RWPE2 (cell line): ENCODE results near the gene RPTOR.

Experiments
- ATAC-seq: fragments of 200-7000 bp; cut with Tn5 transposase; 3 replicates; pipeline ENCODE4 v1.9.1; 2021; ENCODE audit warnings: low read depth
- DNase-seq: peaks from one replicate; pipeline ENCODE4 v3.0.0-alpha.2; 2020; ENCODE audit warnings: low spot score
- H3K27ac ChIP-seq: fragments of 450-650 bp; 2 replicates; pipeline ENCODE4 v1.5.1; 2017; ENCODE audit warnings: mild to moderate bottlenecking; ENCODE audit not compliant: poor library complexity, severe bottlenecking
- H3K27me3 ChIP-seq: fragments of 250-450 bp; sonication (Bioruptor Pico); 2 replicates; pipeline ENCODE4 v1.5.1; 2021; ENCODE audit warnings: mild to moderate bottlenecking, moderate library complexity; ENCODE audit not compliant: insufficient read depth, poor library complexity, severe bottlenecking
- H3K36me3 ChIP-seq: fragments of 250-450 bp; sonication (Bioruptor Pico); 2 replicates; pipeline ENCODE4 v1.5.1; 2020; ENCODE audit warnings: low read depth, mild to moderate bottlenecking, moderate library complexity
- H3K4me1 ChIP-seq: fragments of 250-450 bp; sonication (Bioruptor Pico); 2 replicates; pipeline ENCODE4 v1.5.1; 2021; ENCODE audit warnings: mild to moderate bottlenecking, moderate library complexity; ENCODE audit not compliant: insufficient read depth, poor library complexity, severe bottlenecking
- H3K4me3 ChIP-seq: fragments of 250-450 bp; sonication (Bioruptor Pico); 2 replicates; pipeline ENCODE4 v1.5.1; 2021; ENCODE audit warnings: mild to moderate bottlenecking, moderate library complexity; ENCODE audit not compliant: severe bottlenecking
- H3K9me3 ChIP-seq: fragments of 250-450 bp; sonication (Bioruptor Pico); 2 replicates; pipeline ENCODE4 v1.5.1; 2021; ENCODE audit warnings: mild to moderate bottlenecking, moderate library complexity; ENCODE audit not compliant: severe bottlenecking
- CTCF ChIP-seq: fragments of 450-650 bp; IDR thresholded peaks from one replicate; pipeline ENCODE4 v1.5.1; 2017; ENCODE audit warnings: mild to moderate bottlenecking, moderate library complexity; ENCODE audit not compliant: poor library complexity, severe bottlenecking

The RPTOR gene

GRCh38 chr17:80876950-80877728 lies 332.5 kb downstream of the RPTOR start:
- H3K27ac ChIP-seq, result no peak overlapping the region
- H3K4me3 ChIP-seq, result no peak overlapping the region
- ATAC-seq, result no peak

GRCh38 chr17:80877729-80878303 lies 333.2 kb downstream of the RPTOR start:
- DNase-seq, result peak; percentile 38
- no peaks in the 10 kb centered on the region for H3K27me3 ChIP-seq
- no peak for TF ChIP-seq CTCF
- H3K36me3 ChIP-seq, result peaks cover 25% of the 10 kb centered on the region
- H3K4me3 ChIP-seq, result no peak overlapping the region
- no peak overlapping the region for H3K27ac ChIP-seq
- ATAC-seq, result no peak
- H3K9me3 ChIP-seq, result no peaks in the 10 kb centered on the region
- H3K4me1 ChIP-seq, result no peaks in the 10 kb centered on the region

More at GRCh38 chr17:80876950-80877728, 332.5 kb downstream of the RPTOR start:
- Histone ChIP-seq H3K4me1 (no peaks in the 10 kb centered on the region), H3K36me3 (peaks cover 25% of the 10 kb centered on the region), H3K9me3 (no peaks in the 10 kb centered on the region), H3K27me3 (no peaks in the 10 kb centered on the region)
- peak; percentile 57 for DNase-seq
- TF ChIP-seq CTCF, result no peak

- Histone ChIP-seq H3K9me3 (no peaks in the 10 kb centered on the region), H3K36me3 (peaks cover 32% of the 10 kb centered on the region), H3K27ac (no peak overlapping the region), H3K4me1 (no peaks in the 10 kb centered on the region), H3K27me3 (no peaks in the 10 kb centered on the region), H3K4me3 (no peak overlapping the region)
- ATAC-seq (no peak), DNase-seq (peak; percentile 55)
- TF ChIP-seq CTCF, result no peak
Observed at GRCh38 chr17:80878876-80879722, 334.5 kb downstream of the RPTOR start.

DNA sequence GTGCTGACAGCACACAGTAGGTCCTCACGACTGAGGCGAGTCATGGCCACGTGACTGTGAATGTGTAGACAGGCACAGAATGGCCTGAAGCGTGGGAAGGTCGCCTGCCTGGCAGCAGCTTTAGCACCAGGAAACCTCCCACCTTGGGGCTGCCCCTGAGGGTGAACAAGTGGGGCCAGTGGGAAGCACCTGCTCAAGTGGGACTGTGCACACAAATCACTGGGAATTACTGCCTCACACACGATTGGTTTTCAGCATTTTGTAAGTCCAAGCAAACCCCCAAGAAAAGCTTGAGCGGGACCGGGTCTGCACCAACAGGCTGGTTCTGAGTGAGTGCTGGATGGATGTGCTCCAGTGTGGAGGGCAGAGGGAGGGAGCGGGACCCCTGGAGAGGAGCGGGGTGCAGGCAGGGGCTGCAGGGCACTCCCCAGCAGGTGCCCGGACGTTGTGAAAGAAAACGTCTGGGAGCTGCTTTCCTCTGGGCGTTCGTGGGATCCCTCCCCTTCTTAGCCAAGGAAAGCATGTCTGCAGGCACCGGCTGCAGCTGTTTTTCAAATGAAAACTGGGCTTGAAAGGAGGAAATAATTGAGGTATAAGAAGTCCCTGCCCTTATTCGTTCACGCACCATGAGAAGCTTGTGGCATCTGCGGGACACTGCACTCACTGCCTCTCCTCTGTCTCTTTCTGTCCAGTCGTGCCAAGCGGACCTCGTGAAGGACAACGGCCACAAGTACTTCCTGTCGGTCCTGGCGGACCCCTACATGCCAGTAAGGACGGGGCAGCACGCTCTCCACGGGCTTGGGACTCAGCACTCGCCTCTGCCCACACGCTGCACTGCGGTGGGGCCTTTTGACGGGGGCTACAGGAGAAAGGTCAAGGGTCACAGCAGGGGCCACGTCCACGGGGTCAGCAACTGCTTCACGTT lies 335.3 kb downstream of the RPTOR start:
- no peak for ATAC-seq
- Histone ChIP-seq H3K27ac (no peak overlapping the region), H3K9me3 (no peaks in the 10 kb centered on the region), H3K4me3 (no peak overlapping the region), H3K4me1 (no peaks in the 10 kb centered on the region), H3K27me3 (no peaks in the 10 kb centered on the region), H3K36me3 (peaks cover 31% of the 10 kb centered on the region)
- DNase-seq, result peak; percentile 51
- TF ChIP-seq CTCF, result no peak
